NCI-H1436 (cell line): ENCODE measurements around the gene FABP7.

Source experiments
- DNase-seq: peaks from one replicate; lab custom pipeline; 2025; lab: John Stamatoyannopoulos, UW

Gene FABP7

GRCh38 chr6:122798099-122798641, 18.7 kb downstream of the FABP7 start:
- DNase-seq: no peak

- no peak for DNase-seq
Observed at GRCh38 chr6:122799140-122799745, 19.7 kb downstream of the FABP7 start.

GRCh38 chr6:122799916-122800686, 20.6 kb downstream of the FABP7 start:
- DNase-seq: no peak

- no peak for DNase-seq
Observed at GRCh38 chr6:122800906-122801305, 21.4 kb downstream of the FABP7 start.

- no peak for DNase-seq
Observed at GRCh38 chr6:122801397-122801796, 21.9 kb downstream of the FABP7 start.

GRCh38 chr6:122803171-122803661, 23.7 kb downstream of the FABP7 start:
- no peak for DNase-seq

- DNase-seq: no peak
Observed at GRCh38 chr6:122804962-122805485, 25.5 kb downstream of the FABP7 start.

GRCh38 chr6:122806291-122806690, 26.8 kb downstream of the FABP7 start:
- no peak for DNase-seq

GRCh38 chr6:122808121-122808885, 28.8 kb downstream of the FABP7 start:
- no peak for DNase-seq

GRCh38 chr6:122809001-122809400, 29.5 kb downstream of the FABP7 start:
- DNase-seq: no peak

GRCh38 chr6:122809691-122810090, 30.2 kb downstream of the FABP7 start:
- no peak for DNase-seq

GRCh38 chr6:122810189-122810588, 30.7 kb downstream of the FABP7 start:
- DNase-seq: no peak

- peak; percentile 33 for DNase-seq
Observed at GRCh38 chr6:122817358-122817757, 37.8 kb downstream of the FABP7 start.

- DNase-seq: no peak
Observed at GRCh38 chr6:122817766-122818165, 38.2 kb downstream of the FABP7 start.

GRCh38 chr6:122818866-122819265, 39.4 kb downstream of the FABP7 start:
- peak; percentile 52 for DNase-seq

- DNase-seq: no peak
Observed at GRCh38 chr6:122821095-122821494, 41.6 kb downstream of the FABP7 start.

GRCh38 chr6:122825163-122825562, 45.6 kb downstream of the FABP7 start:
- DNase-seq: peak; percentile 46

- DNase-seq: no peak
Observed at GRCh38 chr6:122829456-122829855, 49.9 kb downstream of the FABP7 start.

GRCh38 chr6:122831511-122831910, 52.0 kb downstream of the FABP7 start:
- DNase-seq: no peak

GRCh38 chr6:122832459-122832858, 52.9 kb downstream of the FABP7 start:
- no peak for DNase-seq

GRCh38 chr6:122833021-122833491, 53.5 kb downstream of the FABP7 start:
- DNase-seq: no peak
